Measurements from ENCODE around the gene HPN.

Gene HPN

GRCh38 chr19:35011091-35011689 lies 30.3 kb upstream of the HPN start:
- Histone ChIP-seq H4K8ac (ENCODE audit: low read depth, low read length) (no peak overlapping the region), H3K27me3 (ENCODE audit: insufficient read depth, low read length) (no peaks in the 10 kb centered on the region), H3K79me2 (ENCODE audit: control insufficient read depth, insufficient read depth, low read length, poor library complexity) (no peaks in the 10 kb centered on the region), H3K18ac (ENCODE audit: low read length) (no peak overlapping the region), H3K27ac (ENCODE audit: low read depth, low read length) (no peak overlapping the region), H2AFZ (ENCODE audit: insufficient read depth, low read length, poor library complexity) (no peak overlapping the region), H2BK120ac (ENCODE audit: insufficient read depth, low read length, poor library complexity) (no peak overlapping the region), H3K23ac (ENCODE audit: low read length) (no peak overlapping the region), H2AK5ac (ENCODE audit: low read length) (no peak overlapping the region), H3K79me1 (ENCODE audit: low read length) (no peaks in the 10 kb centered on the region), H2BK5ac (ENCODE audit: low read depth, low read length, poor library complexity) (no peak overlapping the region), H3K4me3 (ENCODE audit: low read depth, low read length) (no peak overlapping the region), H4K12ac (ENCODE audit: low read depth, low read length) (no peak overlapping the region), H2BK12ac (ENCODE audit: low read length) (no peak overlapping the region), H3K36me3 (ENCODE audit: control insufficient read depth in 1 of 2, insufficient read depth in 2 of 2, low read length in 2 of 2) (peaks cover 62 to 68% of the 10 kb centered on the region in 2 experiments), H3K4ac (ENCODE audit: low read depth, low read length) (no peak overlapping the region), H3K4me2 (ENCODE audit: low read length) (no peak overlapping the region), H4K91ac (ENCODE audit: low read depth, low read length) (no peak overlapping the region), H3K9ac (ENCODE audit: low read length) (no peak overlapping the region), H3K14ac (ENCODE audit: low read length) (no peak overlapping the region), H3K9me3 (ENCODE audit: insufficient read depth, low read depth, low read length) (peaks cover 4% of the 10 kb centered on the region), H3K4me1 (ENCODE audit: control insufficient read depth in 1 of 2, insufficient read depth in 2 of 2, low read length in 2 of 2) (no peaks in the 10 kb centered on the region)
- no peak for DNase-seq
- WGBS (ENCODE audit: extremely low coverage, insufficient coverage, insufficient read length): no CpG with 5 or more reads among the region's 13 CpGs

GRCh38 chr19:35011737-35012682 lies 29.5 kb upstream of the HPN start:
- no peak overlapping the region for H2AK5ac ChIP-seq (ENCODE audit: low read length)
- peaks cover 60 to 63% of the 10 kb centered on the region in 2 experiments for H3K36me3 ChIP-seq (ENCODE audit: control insufficient read depth in 1 of 2, insufficient read depth in 2 of 2, low read length in 2 of 2)
- H3K4me1 ChIP-seq (ENCODE audit: control insufficient read depth in 1 of 2, insufficient read depth in 2 of 2, low read length in 2 of 2): no peaks in the 10 kb centered on the region
- no peak overlapping the region for H3K27ac ChIP-seq (ENCODE audit: low read depth, low read length)
- no peaks in the 10 kb centered on the region for H3K79me1 ChIP-seq (ENCODE audit: low read length)
- H3K14ac ChIP-seq (ENCODE audit: low read length): no peak overlapping the region
- H3K4ac ChIP-seq (ENCODE audit: low read depth, low read length): no peak overlapping the region
- H2BK12ac ChIP-seq (ENCODE audit: low read length): no peak overlapping the region
- no peak overlapping the region for H4K8ac ChIP-seq (ENCODE audit: low read depth, low read length)
- H3K18ac ChIP-seq (ENCODE audit: low read length): no peak overlapping the region
- H3K4me3 ChIP-seq (ENCODE audit: low read depth, low read length): no peak overlapping the region
- no peak for DNase-seq
- H3K27me3 ChIP-seq (ENCODE audit: insufficient read depth, low read length): no peaks in the 10 kb centered on the region
- H3K9ac ChIP-seq (ENCODE audit: low read length): peak overlapping the region; percentile 12
- H3K4me2 ChIP-seq (ENCODE audit: low read length): no peak overlapping the region
- no peak overlapping the region for H2BK5ac ChIP-seq (ENCODE audit: low read depth, low read length, poor library complexity)
- no CpG with 5 or more reads among the region's 18 CpGs for WGBS (ENCODE audit: extremely low coverage, insufficient coverage, insufficient read length)
- H2BK120ac ChIP-seq (ENCODE audit: insufficient read depth, low read length, poor library complexity): no peak overlapping the region
- H4K91ac ChIP-seq (ENCODE audit: low read depth, low read length): no peak overlapping the region
- peaks cover 2% of the 10 kb centered on the region for H3K9me3 ChIP-seq (ENCODE audit: insufficient read depth, low read depth, low read length)
- no peak overlapping the region for H3K23ac ChIP-seq (ENCODE audit: low read length)
- no peaks in the 10 kb centered on the region for H3K79me2 ChIP-seq (ENCODE audit: control insufficient read depth, insufficient read depth, low read length, poor library complexity)
- no peak overlapping the region for H4K12ac ChIP-seq (ENCODE audit: low read depth, low read length)
- no peak overlapping the region for H2AFZ ChIP-seq (ENCODE audit: insufficient read depth, low read length, poor library complexity)

DNA sequence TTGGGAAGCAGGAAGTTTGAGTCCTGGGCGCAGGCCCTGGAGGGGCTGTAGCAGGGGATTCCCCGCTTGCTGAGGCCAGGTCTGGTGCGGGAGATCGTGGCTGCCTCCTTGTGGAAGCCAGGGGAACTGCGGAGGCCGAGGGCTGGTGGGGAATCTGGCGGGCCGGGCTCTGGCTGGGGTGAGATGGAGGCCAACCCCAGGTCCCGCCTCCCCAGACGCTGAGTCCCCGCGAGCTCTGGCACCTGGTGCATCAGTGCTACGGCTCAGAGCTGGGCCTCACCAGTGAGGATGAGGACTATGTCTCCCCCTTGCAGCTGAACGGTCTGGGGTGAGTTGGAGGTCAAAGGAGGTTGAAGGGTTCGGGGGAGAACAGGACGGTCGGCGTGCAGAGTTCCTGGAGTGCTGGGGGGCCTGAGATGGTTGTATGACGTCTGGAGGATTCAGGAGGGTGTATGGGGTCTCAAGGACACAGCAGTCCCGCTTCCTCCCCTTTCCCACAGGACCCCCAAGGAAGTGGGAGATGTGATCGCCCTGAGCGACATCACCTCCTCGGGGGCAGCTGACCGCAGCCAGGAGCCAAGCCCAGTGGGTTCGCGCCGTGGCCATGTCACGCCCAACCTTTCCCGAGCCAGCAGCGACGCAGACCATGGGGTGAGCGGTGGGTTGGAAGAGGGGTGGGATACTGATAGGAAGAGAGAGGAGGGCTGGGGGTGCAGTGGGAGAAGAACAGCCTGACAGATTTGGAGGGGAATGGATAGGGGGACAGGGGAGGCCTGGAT lies 28.3 kb upstream of the HPN start:
- no peaks in the 10 kb centered on the region for H3K27me3 ChIP-seq (ENCODE audit: insufficient read depth, low read length)
- no peak overlapping the region for H3K4me2 ChIP-seq (ENCODE audit: low read length)
- H2AFZ ChIP-seq (ENCODE audit: insufficient read depth, low read length, poor library complexity): no peak overlapping the region
- peak overlapping the region; percentile 45 for H3K4me3 ChIP-seq (ENCODE audit: low read depth, low read length)
- H3K79me1 ChIP-seq (ENCODE audit: low read length): no peaks in the 10 kb centered on the region
- peaks cover 2% of the 10 kb centered on the region for H3K9me3 ChIP-seq (ENCODE audit: insufficient read depth, low read depth, low read length)
- H2BK12ac ChIP-seq (ENCODE audit: low read length): no peak overlapping the region
- no peak overlapping the region for H3K4ac ChIP-seq (ENCODE audit: low read depth, low read length)
- H2AK5ac ChIP-seq (ENCODE audit: low read length): no peak overlapping the region
- H4K91ac ChIP-seq (ENCODE audit: low read depth, low read length): no peak overlapping the region
- peaks cover 67 to 71% of the 10 kb centered on the region in 2 experiments for H3K36me3 ChIP-seq (ENCODE audit: control insufficient read depth in 1 of 2, insufficient read depth in 2 of 2, low read length in 2 of 2)
- H3K18ac ChIP-seq (ENCODE audit: low read length): no peak overlapping the region
- H2BK5ac ChIP-seq (ENCODE audit: low read depth, low read length, poor library complexity): no peak overlapping the region
- no peak overlapping the region for H3K14ac ChIP-seq (ENCODE audit: low read length)
- no peak overlapping the region for H3K27ac ChIP-seq (ENCODE audit: low read depth, low read length)
- no peak overlapping the region for H4K12ac ChIP-seq (ENCODE audit: low read depth, low read length)
- no peaks in the 10 kb centered on the region for H3K4me1 ChIP-seq (ENCODE audit: control insufficient read depth in 1 of 2, insufficient read depth in 2 of 2, low read length in 2 of 2)
- H2BK120ac ChIP-seq (ENCODE audit: insufficient read depth, low read length, poor library complexity): no peak overlapping the region
- no peak overlapping the region for H3K9ac ChIP-seq (ENCODE audit: low read length)
- no peak overlapping the region for H4K8ac ChIP-seq (ENCODE audit: low read depth, low read length)
- peak; percentile 43 to 53 for DNase-seq
- no peaks in the 10 kb centered on the region for H3K79me2 ChIP-seq (ENCODE audit: control insufficient read depth, insufficient read depth, low read length, poor library complexity)
- H3K23ac ChIP-seq (ENCODE audit: low read length): no peak overlapping the region
- WGBS (ENCODE audit: extremely low coverage, insufficient coverage, insufficient read length): no CpG with 5 or more reads among the region's 32 CpGs
